Measurements from ENCODE around the gene TMEM9B. TPM values are rescaled to one million over a fixed set of nuclear protein-coding genes. Genes with fewer than 3 reads are reported as not detected.

Gene TMEM9B
- total RNA-seq, 1 donor from 2014 or later, result 30.3 TPM

DNA sequence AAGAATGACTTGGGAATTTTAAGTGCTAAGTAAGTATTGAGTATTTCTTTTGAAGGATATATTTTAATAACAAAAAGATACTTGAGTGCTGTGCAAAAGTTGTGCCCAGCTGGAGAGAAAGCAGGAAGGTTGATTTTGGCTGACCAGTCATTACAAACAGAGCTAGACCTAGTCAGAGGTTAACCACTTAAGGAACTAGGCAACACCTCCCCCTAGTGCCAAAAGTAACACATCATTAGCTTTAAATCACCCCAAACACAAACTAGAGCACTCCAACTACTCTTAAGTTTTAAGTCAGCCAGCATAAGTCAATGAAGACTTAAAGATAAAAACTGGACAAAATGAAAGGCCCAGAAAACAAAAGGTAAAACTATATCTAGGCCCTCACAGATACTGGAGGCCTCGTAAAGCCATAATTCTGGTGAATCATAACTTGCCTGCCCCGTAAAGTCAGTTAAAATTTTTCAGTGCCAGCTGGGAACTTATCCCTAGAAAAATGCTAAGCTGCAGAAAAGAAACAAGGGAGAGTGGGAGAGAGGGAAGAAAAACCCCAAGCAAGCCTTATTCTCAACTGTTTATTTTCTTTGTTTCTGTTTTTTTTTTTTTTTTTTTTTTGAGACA is 4.6 kb downstream of the TMEM9B start:
- H3K4me3 ChIP-seq (ENCODE audit: low read depth, low read length), result no peak overlapping the region
- TF ChIP-seq CTCF (conservative IDR thresholded peaks at IDR 0.05; ENCODE audit: low read depth, low read length), result peak; percentile 81
- DNase-seq (ENCODE audit: low read depth), result no peak

- DNase-seq (ENCODE audit: low read depth), result no peak
- TF ChIP-seq CTCF (conservative IDR thresholded peaks at IDR 0.05; ENCODE audit: low read depth, low read length), result no peak
- H3K4me3 ChIP-seq (ENCODE audit: low read depth, low read length), result no peak overlapping the region
Measured at GRCh38 chr11:8956860-8957259, 7.4 kb downstream of the TMEM9B start.

DNA sequence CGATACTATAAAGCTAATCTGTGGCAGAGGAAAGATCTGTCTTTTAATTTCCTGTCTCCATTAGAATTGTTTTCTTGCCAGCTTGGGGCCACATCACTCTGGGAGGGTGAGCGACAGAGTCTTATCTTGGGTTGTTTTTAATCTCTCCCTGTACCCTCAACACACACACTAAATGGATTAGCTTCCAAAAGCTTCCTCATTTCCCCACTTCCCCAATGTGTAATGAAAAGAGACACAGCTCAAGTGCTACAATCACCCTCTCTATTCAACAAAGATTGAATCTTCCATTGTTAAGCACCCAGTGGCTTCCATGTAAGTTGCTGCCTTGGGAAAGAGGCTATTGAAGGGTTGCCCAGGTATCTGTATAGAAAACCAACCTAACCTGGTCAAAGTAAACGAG is 15.4 kb downstream of the TMEM9B start:
- H3K4me3 ChIP-seq (ENCODE audit: low read depth, low read length), result no peak overlapping the region
- no peak for TF ChIP-seq CTCF (conservative IDR thresholded peaks at IDR 0.05; ENCODE audit: low read depth, low read length)
- DNase-seq (ENCODE audit: low read depth), result no peak

GRCh38 chr11:8947230-8947943 is 16.9 kb downstream of the TMEM9B start:
- no peak for TF ChIP-seq CTCF (conservative IDR thresholded peaks at IDR 0.05; ENCODE audit: low read depth, low read length)
- no peak for DNase-seq (ENCODE audit: low read depth)
- H3K4me3 ChIP-seq (ENCODE audit: low read depth, low read length), result no peak overlapping the region

GRCh38 chr11:8942518-8943066 is 21.6 kb downstream of the TMEM9B start, which contains the start of gene ASCL3:
TSS of gene ASCL3 (minus strand) at chr11:8943016. CDS start at chr11:8938161, 4,855 bp downstream.
- TF ChIP-seq CTCF (conservative IDR thresholded peaks at IDR 0.05; ENCODE audit: low read depth, low read length), result no peak
- no peak for DNase-seq (ENCODE audit: low read depth)
- H3K4me3 ChIP-seq (ENCODE audit: low read depth, low read length), result no peak within 1 kb of the TSS

DNA sequence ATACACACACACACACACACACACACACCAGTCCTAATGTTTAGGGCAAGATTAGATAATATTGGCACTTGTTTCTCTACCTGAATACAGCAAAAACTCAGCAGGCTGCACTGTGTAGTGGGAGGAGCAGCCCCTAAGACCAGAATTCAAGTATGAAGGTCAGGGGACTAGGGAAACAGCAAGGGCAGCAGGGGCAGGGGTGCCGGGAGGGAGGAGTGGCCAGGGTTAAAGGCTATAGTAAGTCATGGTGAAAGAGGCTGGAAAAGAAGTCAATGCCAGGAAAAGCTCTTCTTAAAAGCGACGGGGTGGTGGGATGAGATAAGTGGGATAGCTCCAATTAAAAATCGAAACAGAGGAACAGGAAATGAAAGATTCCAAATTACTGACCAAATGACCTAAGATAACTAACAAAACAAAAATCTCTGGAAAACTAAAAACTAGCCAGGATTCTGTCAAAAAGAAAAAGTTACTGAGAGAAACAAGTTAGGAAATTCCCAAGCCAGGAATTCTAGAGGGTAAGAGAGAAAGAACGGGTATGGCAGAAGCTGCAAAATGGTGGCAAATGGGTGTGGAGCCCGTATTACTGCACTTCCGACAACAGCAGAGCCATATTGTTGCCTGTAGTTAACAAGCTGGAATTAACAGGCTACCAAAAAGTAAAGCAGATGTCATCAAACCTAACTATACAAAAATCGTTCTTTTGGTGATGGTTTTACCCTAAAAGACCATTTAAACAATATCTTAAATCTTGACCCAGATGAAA is 22.7 kb downstream of the TMEM9B start:
- DNase-seq (ENCODE audit: low read depth), result no peak
- TF ChIP-seq CTCF (conservative IDR thresholded peaks at IDR 0.05; ENCODE audit: low read depth, low read length), result no peak
- no peak overlapping the region for H3K4me3 ChIP-seq (ENCODE audit: low read depth, low read length)

All from epithelial cell of proximal tubule (primary cell).